Uterus (tissue), 4 donors: ENCODE results near the gene SLX4IP. TPM values are rescaled to one million over a fixed set of nuclear protein-coding genes. Genes with fewer than 3 reads are reported as not detected.

Experiments
- DNase-seq, 2 donors: peaks; one replicate each; pipeline ENCODE4 v3.0.0-alpha.2; 2019 to 2020
- H3K27ac ChIP-seq, 2 donors: fragments of 200-600 bp; sonication (generic); 1 replicate in 1 of 2; 2 replicates in 1 of 2; pipeline ENCODE4 v1.5.1; 2016 to 2018
- H3K27me3 ChIP-seq, 2 donors: fragments of 200-600 bp; sonication (generic); one replicate each; pipeline ENCODE4 v1.5.1; 2018 to 2019; ENCODE audit warnings: control low read depth in 1 of 2
- H3K36me3 ChIP-seq, 2 donors: fragments of 200-600 bp; sonication (generic); one replicate each; pipeline ENCODE4 v1.5.1; 2019; ENCODE audit warnings: control low read depth in 1 of 2
- H3K4me1 ChIP-seq, 2 donors: fragments of 200-600 bp; sonication (generic); one replicate each; pipeline ENCODE4 v1.5.1; 2018 to 2019; ENCODE audit warnings: control low read depth in 1 of 2
- H3K4me3 ChIP-seq, 2 donors: fragments of 200-600 bp; sonication (generic); 1 replicate in 1 of 2; 2 replicates in 1 of 2; pipeline ENCODE4 v1.5.1; 2018 to 2019; ENCODE audit warnings: mild to moderate bottlenecking in 1 of 2
- H3K9me3 ChIP-seq, 2 donors: fragments of 200-600 bp; sonication (generic); one replicate each; pipeline ENCODE4 v1.5.1; 2019; ENCODE audit warnings: control low read depth in 1 of 2
- CTCF ChIP-seq, 4 experiments: fragments of 200-600 bp in 2 of 4; fragments of 450-650 bp in 2 of 4; sonication (generic) in 2 of 4; IDR thresholded peaks; one replicate each; pipeline ENCODE4 v1.5.1; 2016 to 2019; ENCODE audit warnings: antibody characterized with exemption in 4 of 4, mild to moderate bottlenecking in 2 of 4, moderate library complexity in 1 of 4
- POLR2A ChIP-seq, 2 donors: fragments of 450-650 bp; IDR thresholded peaks; one replicate each; pipeline ENCODE4 v1.6.1; 2016; ENCODE audit warnings: antibody characterized with exemption in 2 of 2, mild to moderate bottlenecking in 1 of 2, moderate library complexity in 1 of 2
- intact Hi-C: fragments of 100-400 bp; cut with DNase I; formaldehyde crosslinking; loops from one replicate; pipeline ENCODE4 v1.15.1; 2023; ENCODE audit warnings: low total_unique reads
- total RNA-seq, 4 donors: library from RNA; depleted of rRNA in 3 of 4; stranded (reverse); fragments of >200 nt in 3 of 4; gene quantifications; one replicate each; pipeline versions ENCODE4 v1.1.0 to v1.2.4, GENCODE V29; 2014 to 2023
- donor health status: DM: yes; HTN: yes; CAD: no.

SLX4IP gene
- total RNA-seq, 4 donors from 2014 or later, result 0.51 to 7.1 (median 2.0) TPM

- H3K27ac ChIP-seq, result no peak overlapping the region
- no peak for DNase-seq
- no peak overlapping the region for H3K4me3 ChIP-seq
- H3K9me3 ChIP-seq, result no peaks in the 10 kb centered on the region
- intact Hi-C loops, result no loop called here
- H3K4me1 ChIP-seq, result no peaks in the 10 kb centered on the region
- no peaks in the 10 kb centered on the region for H3K36me3 ChIP-seq
- TF ChIP-seq CTCF (IDR thresholded peaks at IDR 0.05), result no peak
- no peak for TF ChIP-seq POLR2A (IDR thresholded peaks at IDR 0.05)
- no peaks in the 10 kb centered on the region for H3K27me3 ChIP-seq
Measured at GRCh38 chr20:10568032-10568431, 132.9 kb downstream of the SLX4IP start.

GRCh38 chr20:10571313-10571815, 136.3 kb downstream of the SLX4IP start:
- no peaks in the 10 kb centered on the region for H3K36me3 ChIP-seq
- H3K4me3 ChIP-seq, result no peak overlapping the region
- H3K4me1 ChIP-seq, result no peaks in the 10 kb centered on the region
- no peak overlapping the region for H3K27ac ChIP-seq
- H3K9me3 ChIP-seq, result no peaks in the 10 kb centered on the region
- no peak for DNase-seq
- no peaks in the 10 kb centered on the region for H3K27me3 ChIP-seq
- intact Hi-C loops, result no loop called here
- TF ChIP-seq CTCF (IDR thresholded peaks at IDR 0.05), result no peak
- no peak for TF ChIP-seq POLR2A (IDR thresholded peaks at IDR 0.05)

GRCh38 chr20:10572853-10573252, 137.7 kb downstream of the SLX4IP start:
- DNase-seq, result no peak
- TF ChIP-seq POLR2A (IDR thresholded peaks at IDR 0.05) (no peak), CTCF (IDR thresholded peaks at IDR 0.05) (no peak)
- Histone ChIP-seq H3K4me3 (no peak overlapping the region), H3K27ac (no peak overlapping the region), H3K27me3 (no peaks in the 10 kb centered on the region), H3K4me1 (no peaks in the 10 kb centered on the region), H3K36me3 (no peaks in the 10 kb centered on the region), H3K9me3 (no peaks in the 10 kb centered on the region)
- intact Hi-C loops, result no loop called here

- TF ChIP-seq CTCF (IDR thresholded peaks at IDR 0.05), result no peak
- no peak for TF ChIP-seq POLR2A (IDR thresholded peaks at IDR 0.05)
- H3K9me3 ChIP-seq, result no peaks in the 10 kb centered on the region
- no peaks in the 10 kb centered on the region for H3K4me1 ChIP-seq
- no peak overlapping the region for H3K4me3 ChIP-seq
- H3K27me3 ChIP-seq, result no peaks in the 10 kb centered on the region
- no peak for DNase-seq
- H3K27ac ChIP-seq, result no peak overlapping the region
- H3K36me3 ChIP-seq, result no peaks in the 10 kb centered on the region
- intact Hi-C loops, result no loop called here
Measured at GRCh38 chr20:10573273-10573950, 138.3 kb downstream of the SLX4IP start.

GRCh38 chr20:10573951-10574339, 138.8 kb downstream of the SLX4IP start:
- no peaks in the 10 kb centered on the region for H3K4me1 ChIP-seq
- no peaks in the 10 kb centered on the region for H3K9me3 ChIP-seq
- no peaks in the 10 kb centered on the region for H3K36me3 ChIP-seq
- TF ChIP-seq POLR2A (IDR thresholded peaks at IDR 0.05) (no peak), CTCF (IDR thresholded peaks at IDR 0.05) (no peak)
- H3K27ac ChIP-seq, result no peak overlapping the region
- no peaks in the 10 kb centered on the region for H3K27me3 ChIP-seq
- no peak overlapping the region for H3K4me3 ChIP-seq
- DNase-seq, result no peak
- intact Hi-C loops, result no loop called here
